B cell (primary cell): ENCODE results near the gene VSTM2B. TPM values are rescaled to one million over a fixed set of nuclear protein-coding genes. Genes with fewer than 3 reads are reported as not detected.

Source experiments
- ATAC-seq: fragments of 200-7000 bp; cut with Tn5 transposase; one replicate; pipeline ENCODE4 v1.10.0; 2021; ENCODE audit warnings: low read depth, mild to moderate bottlenecking, moderate number of reproducible peaks, moderate library complexity
- CTCF ChIA-PET: fragments of 350-600 bp; sonication (Branson Sonifier 250); formaldehyde crosslinking; loops from one replicate; lab custom pipeline; 2021; ENCODE audit warnings: antibody characterized with exemption, inconsistent platforms; lab: Charles Lee
- POLR2A ChIA-PET: fragments of 350-600 bp; sonication (Branson Sonifier 250); formaldehyde crosslinking; loops from one replicate; lab custom pipeline; 2021; ENCODE audit warnings: antibody characterized with exemption; lab: Charles Lee
- DNase-seq: peaks from one replicate; pipeline ENCODE4 v3.0.0; 2013
- H2AFZ ChIP-seq: 2 replicates; pipeline ENCODE4 v1.6.1; 2012; ENCODE audit warnings: mild to moderate bottlenecking, low read depth, low read length; ENCODE audit not compliant: insufficient read depth, poor library complexity, severe bottlenecking
- H3K27ac ChIP-seq, 2 donors: 1 replicate in 1 of 2; 2 replicates in 1 of 2; pipeline ENCODE4 v1.5.1; 2012 to 2013; ENCODE audit warnings: low read length in 2 of 2, mild to moderate bottlenecking in 2 of 2, moderate library complexity in 1 of 2
- H3K27me3 ChIP-seq, 4 experiments: fragments of 200-600 bp in 1 of 4; sonication (generic) in 1 of 4; replicated peaks in 1 of 4; 1 replicate in 2 of 4; 2 replicates in 2 of 4; pipeline versions ENCODE4 v1.6.1 to v1.7.0; 2013 to 2016; ENCODE audit warnings: low read length in 3 of 4, mild to moderate bottlenecking in 2 of 4, mixed read lengths in 1 of 4, moderate library complexity in 1 of 4; ENCODE audit not compliant: insufficient read depth in 4 of 4, control insufficient read depth in 3 of 4; ENCODE audit errors: control extremely low read depth in 1 of 4
- H3K36me3 ChIP-seq, 2 experiments: replicated peaks in 1 of 2; 1 replicate in 1 of 2; 2 replicates in 1 of 2; pipeline versions ENCODE4 v1.6.1 to v1.7.1; 2013; ENCODE audit warnings: low read length in 1 of 2; ENCODE audit not compliant: insufficient read depth in 2 of 2, control insufficient read depth in 1 of 2; ENCODE audit errors: control extremely low read depth in 1 of 2, extremely low read depth in 1 of 2
- H3K4me1 ChIP-seq, 2 donors: fragments of 200-600 bp in 1 of 2; sonication (generic) in 1 of 2; 1 replicate in 1 of 2; 2 replicates in 1 of 2; pipeline versions ENCODE4 v1.5.1 to v1.6.1; 2013 to 2017; ENCODE audit warnings: low read length in 2 of 2; ENCODE audit not compliant: control insufficient read depth in 2 of 2, insufficient read depth in 2 of 2
- H3K4me2 ChIP-seq: replicated peaks from 2 replicates; pipeline ENCODE3; 2012; ENCODE audit warnings: mild to moderate bottlenecking, low read depth, low read length; ENCODE audit not compliant: poor library complexity, severe bottlenecking
- H3K4me3 ChIP-seq, 5 experiments: fragments of 200-600 bp in 1 of 5; sonication (generic) in 1 of 5; 1 replicate in 3 of 5; 2 replicates in 2 of 5; pipeline versions ENCODE4 v1.5.1 to v1.7.0; 2011 to 2016; ENCODE audit warnings: low read length in 4 of 5, mild to moderate bottlenecking in 4 of 5, low read depth in 2 of 5, control low read depth in 1 of 5, moderate library complexity in 1 of 5; ENCODE audit not compliant: insufficient read depth in 1 of 5; ENCODE audit errors: control extremely low read depth in 1 of 5, extremely low read depth in 1 of 5
- H3K79me2 ChIP-seq: fragments of 200-600 bp; sonication (generic); one replicate; pipeline ENCODE4 v1.6.0; 2016; ENCODE audit warnings: low read length; ENCODE audit not compliant: control insufficient read depth, insufficient read depth
- H3K9ac ChIP-seq: fragments of 200-600 bp; sonication (generic); 2 replicates; pipeline ENCODE4 v1.6.1; 2017; ENCODE audit warnings: mild to moderate bottlenecking, low read length, moderate library complexity
- H3K9me3 ChIP-seq, 3 donors: one replicate each; pipeline versions ENCODE4 v1.6.1 to v1.7.1; 2013; ENCODE audit warnings: low read length in 2 of 3; ENCODE audit not compliant: control insufficient read depth in 2 of 3, insufficient read depth in 1 of 3; ENCODE audit errors: control extremely low read depth in 1 of 3
- H4K20me1 ChIP-seq: 2 replicates; pipeline ENCODE4 v1.6.0; 2012; ENCODE audit warnings: mild to moderate bottlenecking, low read length; ENCODE audit not compliant: insufficient read depth, control insufficient read depth, poor library complexity, severe bottlenecking
- H3K27ac Mint-ChIP-seq: one replicate; pipeline ENCODE4 v1.8.0; 2021; ENCODE audit warnings: mixed read lengths
- H3K27me3 Mint-ChIP-seq: one replicate; pipeline ENCODE4 v1.8.0; 2021; ENCODE audit warnings: mixed read lengths
- H3K4me1 Mint-ChIP-seq: one replicate; pipeline ENCODE4 v1.8.0; 2021; ENCODE audit warnings: mixed read lengths
- H3K4me3 Mint-ChIP-seq: one replicate; pipeline ENCODE4 v1.8.0; 2021; ENCODE audit warnings: mixed read lengths
- H3K9me3 Mint-ChIP-seq: one replicate; pipeline ENCODE4 v1.8.0; 2022; ENCODE audit warnings: mixed read lengths; ENCODE audit not compliant: insufficient read depth
- EZH2 ChIP-seq: IDR thresholded peaks from 2 replicates; pipeline ENCODE4 v1.6.1; 2012; ENCODE audit warnings: borderline replicate concordance, low read depth, mild to moderate bottlenecking, moderate library complexity, low read length; ENCODE audit not compliant: insufficient read depth, poor library complexity, severe bottlenecking
- WGBS: methylation state at CpG from one replicate; pipeline ENCODE4 v1.1.5; 2013; ENCODE audit warnings: missing lambda C conversion rate; ENCODE audit not compliant: insufficient coverage; 5-methylcytosine and 5-hydroxymethylcytosine counted together
- intact Hi-C: fragments of 100-400 bp; cut with micrococcal nuclease; formaldehyde crosslinking; loops from one replicate; pipeline ENCODE4 v1.10.0; 2022
- polyA plus RNA-seq: library from polyadenylated mRNA; depleted of rRNA; stranded (reverse); fragments of >200 nt; gene quantifications from 2 replicates; pipeline ENCODE4 v1.2.3, GENCODE V29; 2012
- total RNA-seq, 2 donors: library from RNA; stranded (reverse); fragments of 120-200 nt in 1 of 2; gene quantifications; 1 replicate in 1 of 2; 2 replicates in 1 of 2; pipeline versions ENCODE4 v1.2.3 to v1.2.4, GENCODE V29; 2013 to 2022
- TF ChIP-seq, protein P1 (sequence below): fragments of 200-600 bp; IDR thresholded peaks from one replicate; pipeline ENCODE4 v1.8.0; 2022; ENCODE audit warnings: antibody characterized with exemption, mild to moderate bottlenecking

VSTM2B gene
- total and polyA plus RNA-seq, 2 donors (not counting 1 experiment from before 2014, with no cell fraction given), result not detected

- 62% methylated on average over 7 of the region's 7 CpGs for whole genome bisulfite sequencing
- intact Hi-C loops, result no loop called here
Observed at GRCh38 chr19:29520390-29520789, 5.4 kb upstream of the VSTM2B start.

DNA sequence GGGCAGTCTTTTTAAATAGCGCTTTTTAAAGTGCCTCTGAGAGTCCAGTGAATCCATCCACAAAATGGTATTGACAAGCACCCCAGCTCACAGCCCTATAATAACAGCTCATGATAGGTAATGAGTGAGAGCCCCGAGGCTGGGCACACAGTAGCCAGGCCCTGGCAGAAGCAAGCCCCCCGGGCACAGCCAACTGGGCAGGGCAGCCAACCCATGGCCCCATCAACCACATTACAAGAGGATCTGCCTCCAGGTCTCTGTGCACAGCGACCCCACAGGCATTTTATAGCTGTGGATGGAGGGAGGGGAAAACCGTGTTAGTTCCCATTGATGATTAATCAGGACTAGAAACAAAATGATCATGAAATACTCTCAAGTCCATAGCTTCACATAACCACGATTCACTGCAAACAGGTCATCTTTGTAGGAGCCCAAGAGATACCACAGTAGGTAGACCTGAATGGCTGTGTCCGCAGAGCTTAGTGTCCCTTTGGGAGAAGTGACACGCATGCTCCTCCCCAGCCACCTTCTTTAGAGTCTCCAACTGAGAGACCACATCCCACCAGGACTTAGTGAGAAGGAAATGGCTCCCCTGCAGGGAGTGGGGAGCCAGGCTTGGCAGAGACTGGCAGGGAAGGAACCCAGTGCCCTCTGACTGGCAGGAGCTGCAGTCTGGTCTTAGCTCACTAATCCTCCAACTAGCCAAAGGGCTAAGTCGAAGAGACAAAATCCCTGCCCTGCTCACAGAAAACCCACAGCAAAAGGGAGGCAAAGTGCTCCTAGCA, 4.3 kb upstream of the VSTM2B start:
- CTCF ChIA-PET, result no interaction called here
- Mint-ChIP-seq H3K27ac (no peak overlapping the region), H3K27me3 (peaks cover 35% of the 10 kb centered on the region), H3K9me3 (peaks cover 4% of the 10 kb centered on the region), H3K4me3 (no peak overlapping the region), H3K4me1 (peaks cover 3% of the 10 kb centered on the region)
- 80% methylated on average over 5 of the region's 9 CpGs for WGBS
- H3K4me3 ChIP-seq, result no peak overlapping the region
- H3K27ac ChIP-seq, result no peak overlapping the region
- H3K4me1 ChIP-seq, result no peaks in the 10 kb centered on the region
- ATAC-seq (no peak), DNase-seq (no peak)
- H3K4me2 ChIP-seq, result no peak overlapping the region
- no peaks in the 10 kb centered on the region for H3K79me2 ChIP-seq
- peaks cover 0 to 2% (median 0%) of the 10 kb centered on the region in 3 donors for H3K9me3 ChIP-seq
- no peak overlapping the region for H2AFZ ChIP-seq
- H3K36me3 ChIP-seq, result no peaks in the 10 kb centered on the region
- intact Hi-C loops, result no loop called here
- H3K9ac ChIP-seq, result no peak overlapping the region
- POLR2A ChIA-PET, result no interaction called here
- no peak for TF ChIP-seq EZH2
- TF ChIP-seq, protein P1, sequence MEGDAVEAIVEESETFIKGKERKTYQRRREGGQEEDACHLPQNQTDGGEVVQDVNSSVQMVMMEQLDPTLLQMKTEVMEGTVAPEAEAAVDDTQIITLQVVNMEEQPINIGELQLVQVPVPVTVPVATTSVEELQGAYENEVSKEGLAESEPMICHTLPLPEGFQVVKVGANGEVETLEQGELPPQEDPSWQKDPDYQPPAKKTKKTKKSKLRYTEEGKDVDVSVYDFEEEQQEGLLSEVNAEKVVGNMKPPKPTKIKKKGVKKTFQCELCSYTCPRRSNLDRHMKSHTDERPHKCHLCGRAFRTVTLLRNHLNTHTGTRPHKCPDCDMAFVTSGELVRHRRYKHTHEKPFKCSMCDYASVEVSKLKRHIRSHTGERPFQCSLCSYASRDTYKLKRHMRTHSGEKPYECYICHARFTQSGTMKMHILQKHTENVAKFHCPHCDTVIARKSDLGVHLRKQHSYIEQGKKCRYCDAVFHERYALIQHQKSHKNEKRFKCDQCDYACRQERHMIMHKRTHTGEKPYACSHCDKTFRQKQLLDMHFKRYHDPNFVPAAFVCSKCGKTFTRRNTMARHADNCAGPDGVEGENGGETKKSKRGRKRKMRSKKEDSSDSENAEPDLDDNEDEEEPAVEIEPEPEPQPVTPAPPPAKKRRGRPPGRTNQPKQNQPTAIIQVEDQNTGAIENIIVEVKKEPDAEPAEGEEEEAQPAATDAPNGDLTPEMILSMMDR, result no peak
- no peaks in the 10 kb centered on the region for H4K20me1 ChIP-seq
- peaks cover 0 to 16% (median 8%) of the 10 kb centered on the region in 4 experiments for H3K27me3 ChIP-seq

More at GRCh38 chr19:29520390-29520789, 5.4 kb upstream of the VSTM2B start:
- no peak for ATAC-seq
- peaks cover 35% of the 10 kb centered on the region for H3K27me3 Mint-ChIP-seq
- no peak overlapping the region for H2AFZ ChIP-seq
- H3K27ac ChIP-seq, result no peak overlapping the region
- no peaks in the 10 kb centered on the region for H3K79me2 ChIP-seq
- H3K9me3 ChIP-seq, result peaks cover 0 to 12% (median 0%) of the 10 kb centered on the region in 3 donors
- H3K4me3 ChIP-seq, result no peak overlapping the region
- no peak overlapping the region for H3K27ac Mint-ChIP-seq
- peaks cover 3% of the 10 kb centered on the region for H3K4me1 Mint-ChIP-seq
- no peak overlapping the region for H3K9ac ChIP-seq
- ChIA-PET POLR2A (no interaction called here), CTCF (no interaction called here)
- H3K4me3 Mint-ChIP-seq, result no peak overlapping the region
- peaks cover 4% of the 10 kb centered on the region for H3K9me3 Mint-ChIP-seq
- H3K27me3 ChIP-seq, result peaks cover 0 to 16% (median 8%) of the 10 kb centered on the region in 4 experiments
- H3K4me1 ChIP-seq, result no peaks in the 10 kb centered on the region
- no peak for DNase-seq
- H4K20me1 ChIP-seq, result no peaks in the 10 kb centered on the region
- no peak for TF ChIP-seq EZH2
- TF ChIP-seq, protein P1, result no peak
- H3K4me2 ChIP-seq, result no peak overlapping the region
- no peaks in the 10 kb centered on the region for H3K36me3 ChIP-seq
